HCT116 (cell line): Measurements from ENCODE around the gene SND1.

Experiments
- CEBPB ChIP-seq: IDR thresholded peaks from 2 replicates; pipeline ENCODE4 v1.6.1; 2012; ENCODE audit warnings: low read depth
- EZH2 ChIP-seq: fragments of 200-600 bp; sonication (generic); IDR thresholded peaks from 2 replicates; pipeline ENCODE4 v1.6.1; 2017; ENCODE audit warnings: antibody characterized with exemption, mixed run types
- EZH2phosphoT487 ChIP-seq: fragments of 200-600 bp; IDR thresholded peaks from 2 replicates; pipeline ENCODE4 v1.6.1; 2018; ENCODE audit warnings: antibody characterized with exemption, borderline replicate concordance
- POLR2A ChIP-seq: IDR thresholded peaks from 2 replicates; pipeline ENCODE4 v1.7.0; 2011; ENCODE audit warnings: borderline replicate concordance; ENCODE audit not compliant: insufficient read depth, insufficient read length; ENCODE audit errors: extremely low read depth
- POLR2AphosphoS5 ChIP-seq: IDR thresholded peaks from 2 replicates; pipeline ENCODE4 v1.6.1; 2011; ENCODE audit warnings: mild to moderate bottlenecking, low read depth, low read length, moderate library complexity
- RAD21 ChIP-seq: IDR thresholded peaks from 2 replicates; pipeline ENCODE4 v1.6.1; 2012; ENCODE audit warnings: low read depth, mild to moderate bottlenecking
- SIN3A ChIP-seq: IDR thresholded peaks from 2 replicates; pipeline ENCODE4 v1.6.1; 2012; ENCODE audit warnings: low read depth
- SP1 ChIP-seq: IDR thresholded peaks from 2 replicates; pipeline ENCODE4 v1.6.1; 2012; ENCODE audit warnings: low read depth
- SRF ChIP-seq: IDR thresholded peaks from 2 replicates; pipeline ENCODE4 v1.6.1; 2012; ENCODE audit warnings: low read depth
- TCF7L2 ChIP-seq: IDR thresholded peaks from 2 replicates; pipeline ENCODE4 v1.7.0; 2011; ENCODE audit warnings: borderline replicate concordance, inconsistent platforms; ENCODE audit not compliant: insufficient read depth, insufficient read length; ENCODE audit errors: extremely low read depth
- ZFX ChIP-seq: fragments of 450-650 bp; IDR thresholded peaks from 2 replicates; pipeline ENCODE4 v1.6.1; 2017
- ZNF274 ChIP-seq: fragments of 200-500 bp; sonication (Bioruptor generic); IDR thresholded peaks from 2 replicates; pipeline ENCODE4 v1.6.1; 2014; ENCODE audit warnings: mild to moderate bottlenecking, low read depth, low read length, inconsistent platforms
- TF ChIP-seq, protein P1 (sequence below), 3 experiments: fragments of 200-600 bp in 1 of 3; sonication (generic) in 1 of 3; IDR thresholded peaks in 2 of 3; conservative IDR thresholded peaks in 1 of 3; 2 replicates each; pipeline ENCODE4 v1.5.1; 2012 to 2017; ENCODE audit warnings: low read depth in 2 of 3, low read length in 2 of 3, antibody characterized with exemption in 1 of 3, borderline replicate concordance in 1 of 3, control low read depth in 1 of 3, mild to moderate bottlenecking in 1 of 3, mixed read lengths in 1 of 3, mixed run types in 1 of 3, moderate library complexity in 1 of 3; ENCODE audit not compliant: insufficient read depth in 1 of 3
- TF ChIP-seq, protein P2 (sequence below): IDR thresholded peaks from 2 replicates; pipeline ENCODE4 v1.6.1; 2012

- TF ChIP-seq EZH2phosphoT487 (no peak), EZH2 (no peak), ZFX (no peak), SRF (no peak), TCF7L2 (no peak), CEBPB (no peak), RAD21 (no peak), SP1 (no peak), POLR2A (no peak), ZNF274 (no peak), POLR2AphosphoS5 (no peak), SIN3A (no peak)
- TF ChIP-seq, protein P1, sequence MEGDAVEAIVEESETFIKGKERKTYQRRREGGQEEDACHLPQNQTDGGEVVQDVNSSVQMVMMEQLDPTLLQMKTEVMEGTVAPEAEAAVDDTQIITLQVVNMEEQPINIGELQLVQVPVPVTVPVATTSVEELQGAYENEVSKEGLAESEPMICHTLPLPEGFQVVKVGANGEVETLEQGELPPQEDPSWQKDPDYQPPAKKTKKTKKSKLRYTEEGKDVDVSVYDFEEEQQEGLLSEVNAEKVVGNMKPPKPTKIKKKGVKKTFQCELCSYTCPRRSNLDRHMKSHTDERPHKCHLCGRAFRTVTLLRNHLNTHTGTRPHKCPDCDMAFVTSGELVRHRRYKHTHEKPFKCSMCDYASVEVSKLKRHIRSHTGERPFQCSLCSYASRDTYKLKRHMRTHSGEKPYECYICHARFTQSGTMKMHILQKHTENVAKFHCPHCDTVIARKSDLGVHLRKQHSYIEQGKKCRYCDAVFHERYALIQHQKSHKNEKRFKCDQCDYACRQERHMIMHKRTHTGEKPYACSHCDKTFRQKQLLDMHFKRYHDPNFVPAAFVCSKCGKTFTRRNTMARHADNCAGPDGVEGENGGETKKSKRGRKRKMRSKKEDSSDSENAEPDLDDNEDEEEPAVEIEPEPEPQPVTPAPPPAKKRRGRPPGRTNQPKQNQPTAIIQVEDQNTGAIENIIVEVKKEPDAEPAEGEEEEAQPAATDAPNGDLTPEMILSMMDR (IDR thresholded peaks at IDR 0.05 in 2 of 3, conservative IDR thresholded peaks at IDR 0.05 in 1 of 3; ENCODE audit: borderline replicate concordance in 1 of 3, insufficient read depth in 1 of 3, low read depth in 2 of 3, low read length in 2 of 3) = no peak
- TF ChIP-seq, protein P2, sequence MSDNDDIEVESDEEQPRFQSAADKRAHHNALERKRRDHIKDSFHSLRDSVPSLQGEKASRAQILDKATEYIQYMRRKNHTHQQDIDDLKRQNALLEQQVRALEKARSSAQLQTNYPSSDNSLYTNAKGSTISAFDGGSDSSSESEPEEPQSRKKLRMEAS = no peak
These were observed 307.8 kb downstream of the SND1 start for GRCh38 chr7:127959770-127960169.
